Adrenal gland (tissue), 12 donors: ENCODE data around the gene EPO. TPM values are rescaled to one million over a fixed set of nuclear protein-coding genes. Genes with fewer than 3 reads are reported as not detected.

ENCODE experiments used
- DNase-seq, 7 donors: peaks; one replicate each; pipeline ENCODE4 v3.0.0-alpha.2; 2019 to 2020
- H3K27ac ChIP-seq, 5 donors: fragments of 200-600 bp; sonication (generic) in 4 of 5; 1 replicate in 3 of 5; 2 replicates in 2 of 5; pipeline versions ENCODE4 v1.5.1 to v1.8.0; 2016 to 2020; ENCODE audit warnings: mild to moderate bottlenecking in 1 of 5
- H3K27me3 ChIP-seq: fragments of 200-600 bp; 2 replicates; pipeline ENCODE4 v1.8.0; 2021
- H3K36me3 ChIP-seq, 2 donors: fragments of 200-600 bp; replicated peaks in 1 of 2; 1 replicate in 1 of 2; 2 replicates in 1 of 2; pipeline versions ENCODE4 v1.5.1 to v1.8.0; 2018 to 2022
- H3K4me1 ChIP-seq, 2 donors: fragments of 200-600 bp; replicated peaks in 1 of 2; 1 replicate in 1 of 2; 2 replicates in 1 of 2; pipeline versions ENCODE4 v1.5.1 to v1.8.0; 2018 to 2021
- H3K4me3 ChIP-seq, 4 donors: fragments of 200-600 bp; sonication (generic) in 3 of 4; one replicate each; pipeline ENCODE4 v1.5.1; 2016 to 2018
- H3K9me3 ChIP-seq, 3 donors: fragments of 200-600 bp; sonication (generic) in 1 of 3; replicated peaks in 1 of 3; 1 replicate in 2 of 3; 2 replicates in 1 of 3; pipeline versions ENCODE4 v1.5.1 to v1.8.0; 2016 to 2021
- POLR2A ChIP-seq, 2 donors: fragments of 450-650 bp; IDR thresholded peaks; one replicate each; pipeline ENCODE4 v1.6.1; 2017; ENCODE audit warnings: antibody characterized with exemption in 2 of 2, mild to moderate bottlenecking in 2 of 2, moderate library complexity in 1 of 2
- WGBS, 4 donors: extraction: QIAGEN DNeasy Blood & Tissue Kit in 2 of 4; methylation state at CpG; one replicate each; pipeline versions ENCODE4 v1.1.5 to v1.1.7; 2013 to 2017; 5-methylcytosine and 5-hydroxymethylcytosine counted together
- intact Hi-C, 2 donors: fragments of 100-400 bp; cut with DNase I; formaldehyde crosslinking; loops; one replicate each; pipeline versions ENCODE4 v1.14.1 to v1.15.0; 2022 to 2023
- polyA plus RNA-seq, 3 donors: library from polyadenylated mRNA; stranded (reverse); fragments of 200-250 nt in 2 of 3; fragments of 350-450 nt in 1 of 3; fragmentation: Illumina TruSeq in 1 of 3; extraction: RNeasy Lipid Tissue Mini Kit (QIAGEN cat#74804) in 1 of 3; gene quantifications; one replicate each; pipeline ENCODE4 v1.2.3, GENCODE V29; 2013 to 2014
- total RNA-seq, 9 donors: library from RNA; depleted of rRNA in 4 of 9; stranded (reverse); fragments of >200 nt in 4 of 9; fragments of 120-200 nt in 1 of 9; fragmentation: NEBNext Ultra II Directional in 1 of 9; extraction: Animal tissue kit (Norgen Biotek cat#: 25700) in 1 of 9; gene quantifications; one replicate each; pipeline versions ENCODE4 v1.1.0 to v1.2.4, GENCODE V29; 2013 to 2023
- TF ChIP-seq, protein P1 (sequence below), 6 experiments: fragments of 450-650 bp in 4 of 6; fragments of 200-600 bp in 2 of 6; sonication (generic) in 1 of 6; IDR thresholded peaks; 1 replicate in 5 of 6; 2 replicates in 1 of 6; pipeline versions ENCODE4 v1.5.1 to v1.8.0; 2016 to 2021; ENCODE audit warnings: antibody characterized with exemption in 6 of 6, mild to moderate bottlenecking in 2 of 6, moderate library complexity in 1 of 6
- donor health status: healthy with polysubstance abuse.
- donor health status: Bipolar disorder and iron deficiency.
- donor health status: DM: yes; HTN: yes; CAD: no.
- donor health status: DM: no; HTN: no; CAD: no.
- donor health status: DM: no; HTN: no; CAD: no.
- donor health status: DM: yes; HTN: yes; CAD: no.

EPO gene
- total and polyA plus RNA-seq, 12 donors, result 0.10 to 0.17 TPM; not detected in 10

- TF ChIP-seq, protein P1, sequence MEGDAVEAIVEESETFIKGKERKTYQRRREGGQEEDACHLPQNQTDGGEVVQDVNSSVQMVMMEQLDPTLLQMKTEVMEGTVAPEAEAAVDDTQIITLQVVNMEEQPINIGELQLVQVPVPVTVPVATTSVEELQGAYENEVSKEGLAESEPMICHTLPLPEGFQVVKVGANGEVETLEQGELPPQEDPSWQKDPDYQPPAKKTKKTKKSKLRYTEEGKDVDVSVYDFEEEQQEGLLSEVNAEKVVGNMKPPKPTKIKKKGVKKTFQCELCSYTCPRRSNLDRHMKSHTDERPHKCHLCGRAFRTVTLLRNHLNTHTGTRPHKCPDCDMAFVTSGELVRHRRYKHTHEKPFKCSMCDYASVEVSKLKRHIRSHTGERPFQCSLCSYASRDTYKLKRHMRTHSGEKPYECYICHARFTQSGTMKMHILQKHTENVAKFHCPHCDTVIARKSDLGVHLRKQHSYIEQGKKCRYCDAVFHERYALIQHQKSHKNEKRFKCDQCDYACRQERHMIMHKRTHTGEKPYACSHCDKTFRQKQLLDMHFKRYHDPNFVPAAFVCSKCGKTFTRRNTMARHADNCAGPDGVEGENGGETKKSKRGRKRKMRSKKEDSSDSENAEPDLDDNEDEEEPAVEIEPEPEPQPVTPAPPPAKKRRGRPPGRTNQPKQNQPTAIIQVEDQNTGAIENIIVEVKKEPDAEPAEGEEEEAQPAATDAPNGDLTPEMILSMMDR (IDR thresholded peaks at IDR 0.05), result no peak
- TF ChIP-seq POLR2A (IDR thresholded peaks at IDR 0.05), result no peak
- Histone ChIP-seq H3K27ac (peak overlapping the region in 4 of 5 donors; percentile 26 to 74 (median 36)), H3K4me1 (peaks cover 10 to 35% of the 10 kb centered on the region in 2 donors), H3K27me3 (no peaks in the 10 kb centered on the region), H3K9me3 (no peaks in the 10 kb centered on the region), H3K4me3 (no peak overlapping the region), H3K36me3 (peaks cover 0 to 70% of the 10 kb centered on the region in 2 donors)
- intact Hi-C loops, result loop anchor here in 1 of 2 donors (5.0 kb wide), 1 partner anchor 97 kb away; no protein-coding TSS in a partner anchor
- 60 to 74% (median 72%) methylated on average over 9 to 13 of the region's 13 CpGs for WGBS, 4 donors
- DNase-seq, result peak in 4 of 7 donors; percentile 16 to 67 (median 34)
Measured at GRCh38 chr7:100679129-100679926, 40.9 kb upstream of the EPO start.

- peak overlapping the region; percentile 15 to 74 (median 62) for H3K27ac ChIP-seq
- WGBS, 4 donors, result 45 to 50% (median 47%) methylated on average over 13 of the region's 13 CpGs
- DNase-seq, result peak; percentile 54 to 87 (median 79)
- no peaks in the 10 kb centered on the region for H3K9me3 ChIP-seq
- TF ChIP-seq, protein P1 (IDR thresholded peaks at IDR 0.05), result no peak
- peak in 1 of 2 donors; percentile 39 for TF ChIP-seq POLR2A (IDR thresholded peaks at IDR 0.05)
- H3K4me1 ChIP-seq, result peaks cover 10 to 35% of the 10 kb centered on the region in 2 donors
- no peaks in the 10 kb centered on the region for H3K27me3 ChIP-seq
- intact Hi-C loops, result loop anchor here in 1 of 2 donors (5.0 kb wide), 2 partner anchors 98 to 213 kb away; no protein-coding TSS in a partner anchor
- H3K4me3 ChIP-seq, result no peak overlapping the region
- H3K36me3 ChIP-seq, result peaks cover 0 to 77% of the 10 kb centered on the region in 2 donors
Measured at GRCh38 chr7:100679927-100680575, 40.2 kb upstream of the EPO start.

GRCh38 chr7:100680576-100681271, 39.5 kb upstream of the EPO start:
- DNase-seq, result peak in 5 of 7 donors; percentile 33 to 62 (median 39)
- peaks cover 0 to 84% of the 10 kb centered on the region in 2 donors for H3K36me3 ChIP-seq
- 81 to 89% (median 86%) methylated on average over 8 to 18 of the region's 18 CpGs for WGBS, 4 donors

More at GRCh38 chr7:100680576-100681271, 39.5 kb upstream of the EPO start:
- no peaks in the 10 kb centered on the region for H3K27me3 ChIP-seq
- intact Hi-C loops, result loop anchor here in 1 of 2 donors (5.0 kb wide), 1 partner anchor 213 kb away; no protein-coding TSS in a partner anchor
- H3K27ac ChIP-seq, result peak overlapping the region; percentile 15 to 74 (median 62)
- H3K9me3 ChIP-seq, result no peaks in the 10 kb centered on the region
- no peak overlapping the region for H3K4me3 ChIP-seq
- peaks cover 10 to 35% of the 10 kb centered on the region in 2 donors for H3K4me1 ChIP-seq
- TF ChIP-seq POLR2A (IDR thresholded peaks at IDR 0.05), result no peak
- TF ChIP-seq, protein P1 (IDR thresholded peaks at IDR 0.05), result no peak
